ENCODE measurements around the gene FREM2. TPM values are rescaled to one million over a fixed set of nuclear protein-coding genes. Genes with fewer than 3 reads are reported as not detected.

The FREM2 gene
- total and polyA plus RNA-seq, 2 of the 4 experiments (the other 2 are of a cell fraction): not detected

GRCh38 chr13:38933786-38934185 is 246.9 kb downstream of the FREM2 start:
- no peak for TF ChIP-seq NFE2L2 (IDR thresholded peaks at IDR 0.05; ENCODE audit: low read depth, low read length)
- TF ChIP-seq POLR2A (IDR thresholded peaks at IDR 0.05; ENCODE audit: low read depth, low read length): no peak
- no peak for TF ChIP-seq RCOR1 (IDR thresholded peaks at IDR 0.05; ENCODE audit: insufficient replicate concordance, low read length)
- no peak for TF ChIP-seq MXI1 (IDR thresholded peaks at IDR 0.05; ENCODE audit: borderline replicate concordance, low read depth, low read length)
- TF ChIP-seq CTCF (conservative IDR thresholded peaks at IDR 0.05; ENCODE audit: low read depth, low read length): no peak
- no peak for TF ChIP-seq MAZ (IDR thresholded peaks at IDR 0.05; ENCODE audit: borderline replicate concordance, low read depth, low read length)
- no peak for TF ChIP-seq FOS (IDR thresholded peaks at IDR 0.05; ENCODE audit: low read depth, low read length)
- TF ChIP-seq SMC3 (IDR thresholded peaks at IDR 0.05; ENCODE audit: low read depth, low read length): no peak
- TF ChIP-seq ELK1 (IDR thresholded peaks at IDR 0.05; ENCODE audit: borderline replicate concordance, low read depth, low read length): no peak
- TF ChIP-seq RFX5 (IDR thresholded peaks at IDR 0.05; ENCODE audit: low read depth, low read length): no peak
- TF ChIP-seq RAD21 (IDR thresholded peaks at IDR 0.05; ENCODE audit: low read length): no peak
- H3K4ac ChIP-seq (ENCODE audit: low read depth, low read length): no peak overlapping the region
- no peak overlapping the region for H2AK9ac ChIP-seq (replicated peaks; ENCODE audit: low read depth, low read length, poor library complexity)
- H3K27ac ChIP-seq (ENCODE audit: insufficient read depth, low read length): no peak overlapping the region
- no peak overlapping the region for H2BK15ac ChIP-seq (ENCODE audit: low read depth, low read length)
- no peak overlapping the region for H2BK5ac ChIP-seq (ENCODE audit: low read depth, low read length, poor library complexity, severe bottlenecking)
- ATAC-seq (ENCODE audit: low read depth): no peak
- no peak overlapping the region for H3K4me2 ChIP-seq (ENCODE audit: low read depth, low read length)
- H3K9ac ChIP-seq (ENCODE audit: low read depth, low read length): no peak overlapping the region
- no peaks in the 10 kb centered on the region for H3K4me1 ChIP-seq (ENCODE audit: control insufficient read depth, insufficient read depth, low read length)
- no peaks in the 10 kb centered on the region for H3K36me3 ChIP-seq (ENCODE audit: control insufficient read depth, insufficient read depth, low read length)
- dilution Hi-C loops (cut with HindIII; ENCODE audit: low sequenced_read_pairs, unreplicated experiment) (no loop called here), intact Hi-C loops (cut with micrococcal nuclease) (no loop called here), in situ Hi-C loops (cut with MboI; ENCODE audit: low sequenced_read_pairs) (no loop called here)
- H3K4me3 ChIP-seq (ENCODE audit: insufficient read depth, low read depth, low read length): no peak overlapping the region
- no peak overlapping the region for H3K18ac ChIP-seq (ENCODE audit: low read depth, low read length)
- H3K56ac ChIP-seq (ENCODE audit: extremely low read depth, insufficient read depth, low read length): no peak overlapping the region
- no peak overlapping the region for H3K23ac ChIP-seq (ENCODE audit: low read depth, low read length)
- H2AFZ ChIP-seq (replicated peaks; ENCODE audit: low read length, poor library complexity): no peak overlapping the region
- no peak overlapping the region for H2BK20ac ChIP-seq (ENCODE audit: low read depth, low read length)
- H3K9me1 ChIP-seq (ENCODE audit: insufficient read depth, low read length): no peaks in the 10 kb centered on the region
- H2AK5ac ChIP-seq (ENCODE audit: low read depth, low read length): no peak overlapping the region
- H4K20me1 ChIP-seq (ENCODE audit: insufficient read depth, low read length): no peaks in the 10 kb centered on the region
- H3K79me1 ChIP-seq (ENCODE audit: low read depth in 1 of 2, low read length in 2 of 2): no peaks in the 10 kb centered on the region
- no peak overlapping the region for H4K91ac ChIP-seq (ENCODE audit: insufficient read depth, low read depth, low read length)
- no peak overlapping the region for H3K14ac ChIP-seq (replicated peaks; ENCODE audit: low read depth, low read length)
- no peak overlapping the region for H4K8ac ChIP-seq (ENCODE audit: low read depth in 2 of 2, low read length in 2 of 2)
- BruUV-seq (replicated peaks): no TSS peak
- POLR2A ChIA-PET (ENCODE audit: unreplicated experiment): no interaction called here
- H2BK120ac ChIP-seq (ENCODE audit: low read depth, low read length): no peak overlapping the region
- no peaks in the 10 kb centered on the region for H3K9me3 ChIP-seq (ENCODE audit: control insufficient read depth, insufficient read depth, low read length)
- no peak for DNase-seq
- no peaks in the 10 kb centered on the region for H3K27me3 ChIP-seq (ENCODE audit: control insufficient read depth, insufficient read depth, low read length)
- CTCF ChIA-PET: interaction anchor here (0.7 kb wide), 1 partner anchor 35 kb away, joined by 3 read pairs; no protein-coding TSS in a partner anchor
- no peak overlapping the region for H4K5ac ChIP-seq (ENCODE audit: low read depth, low read length)

Data from IMR-90 (cell line).